ENCODE data around the gene GAL3ST2. TPM values are rescaled to one million over a fixed set of nuclear protein-coding genes. Genes with fewer than 3 reads are reported as not detected.
"Not testable (repeated sequence)": the region's sequence is repeated elsewhere in the genome, so short reads cannot be mapped to it uniquely, and the experiment has no call there.

GAL3ST2 gene
- total RNA-seq, 6 experiments from 2014 or later: 0.53 to 0.83 (median 0.70) TPM; not detected in 3

DNA sequence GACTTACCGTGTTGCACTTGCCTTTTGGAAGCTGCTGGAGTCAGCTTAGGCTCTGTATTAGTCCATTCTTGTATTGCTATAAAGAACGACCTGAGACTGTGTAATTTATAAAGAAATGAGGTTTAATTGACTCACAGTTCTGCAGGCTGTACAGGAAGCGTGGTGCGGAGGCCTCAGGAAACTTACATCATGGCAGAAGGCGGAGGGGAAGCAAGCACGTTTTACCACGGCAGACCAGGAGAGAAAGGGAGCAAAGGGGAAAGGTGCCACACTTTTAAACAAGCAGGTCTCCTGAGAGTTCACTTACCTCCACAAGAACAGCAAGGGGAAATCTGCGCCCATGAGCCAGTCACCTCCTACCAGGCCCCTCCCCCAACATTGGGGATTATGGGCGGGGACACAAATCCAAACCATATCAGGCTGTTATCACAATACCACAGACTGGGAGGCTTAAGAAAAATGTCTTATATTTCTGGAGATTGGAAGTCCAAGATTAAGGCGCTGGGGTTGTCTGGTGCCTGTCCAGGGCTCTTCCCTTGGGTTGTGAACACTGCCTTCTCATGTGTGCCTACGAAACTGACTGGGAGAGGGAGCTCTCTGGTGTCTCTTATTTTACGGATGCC is 45.8 kb upstream of the GAL3ST2 start:
- intact Hi-C loops (cut with DNase I): no loop called here
- Histone ChIP-seq H3K4me1 (peaks cover 0 to 3% (median under 1%) of the 10 kb centered on the region in 4 donors), H3K36me3 (no peaks in the 10 kb centered on the region), H3K27ac (no peak overlapping the region), H3K27me3 (no peaks in the 10 kb centered on the region), H3K4me3 (no peak overlapping the region), H3K9me3 (no peaks in the 10 kb centered on the region)
- 75% methylated on average over 8 of the region's 12 CpGs for WGBS (ENCODE audit: insufficient coverage, low coverage, low lambda C conversion rate, missing lambda C conversion rate)
- TF ChIP-seq POLR2A (IDR thresholded peaks at IDR 0.05) (no peak), CTCF (IDR thresholded peaks at IDR 0.05) (no peak)
- DNase-seq (no peak), ATAC-seq (no peak)

DNA sequence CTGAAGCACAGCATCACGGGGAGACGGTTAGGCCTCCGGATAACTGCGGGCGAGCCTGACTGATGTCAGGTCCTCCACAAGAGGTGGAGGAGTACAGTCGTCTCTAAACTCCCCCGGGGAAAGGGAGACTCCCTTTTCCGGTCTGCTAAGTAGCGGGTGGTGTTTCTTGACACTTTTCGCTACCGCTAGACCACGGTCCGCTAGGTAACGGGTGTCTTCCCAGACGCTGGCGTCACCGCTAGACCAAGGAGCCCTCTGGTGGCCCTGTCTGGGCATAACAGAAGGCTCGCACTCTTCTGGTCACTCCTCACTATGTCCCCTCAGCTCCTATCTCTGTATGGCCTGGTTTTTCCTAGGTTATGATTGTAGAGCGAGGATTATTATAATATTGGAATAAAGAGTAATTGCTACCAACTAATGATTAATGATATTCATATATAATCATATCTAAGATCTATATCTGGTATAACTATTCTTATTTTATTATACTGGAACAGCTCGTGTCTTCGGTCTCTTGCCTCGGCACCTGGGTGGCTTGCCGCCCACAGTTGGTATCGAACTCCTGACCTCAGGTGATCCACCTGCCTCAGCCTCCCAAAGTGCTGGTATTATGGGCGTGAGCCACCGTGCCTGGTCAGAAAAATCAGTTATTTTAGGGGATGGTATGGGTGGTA is 44.0 kb upstream of the GAL3ST2 start:
- ATAC-seq; H3K36me3 ChIP-seq; H3K9me3 ChIP-seq; H3K27me3 ChIP-seq; intact Hi-C loops (cut with DNase I); H3K4me3 ChIP-seq; H3K27ac ChIP-seq: not testable (repeated sequence)
- peak in 1 of 3 donors; percentile 78 for DNase-seq
- WGBS (ENCODE audit: insufficient coverage, low coverage, low lambda C conversion rate, missing lambda C conversion rate): 33% methylated on average over 18 of the region's 26 CpGs
- peaks cover 0 to 22% (median 8%) of the 10 kb centered on the region in 4 donors for H3K4me1 ChIP-seq
- TF ChIP-seq CTCF (IDR thresholded peaks at IDR 0.05): peak; percentile 32 to 56 (median 42)

GRCh38 chr2:241733391-241734207 is 43.0 kb upstream of the GAL3ST2 start:
- H3K27ac ChIP-seq: peak overlapping the region in 2 of 3 donors; percentile 60 to 89
- intact Hi-C loops (cut with DNase I): no loop called here
- peak overlapping the region; percentile 90 to 95 (median 94) for H3K4me3 ChIP-seq
- no peak for ATAC-seq
- WGBS (ENCODE audit: insufficient coverage, low coverage, low lambda C conversion rate, missing lambda C conversion rate): 84% methylated on average over 20 of the region's 23 CpGs
- no peaks in the 10 kb centered on the region for H3K27me3 ChIP-seq
- TF ChIP-seq POLR2A (IDR thresholded peaks at IDR 0.05) (no peak), CTCF (IDR thresholded peaks at IDR 0.05) (no peak)
- H3K9me3 ChIP-seq: no peaks in the 10 kb centered on the region
- peaks cover 0 to 23% (median 8%) of the 10 kb centered on the region in 4 donors for H3K4me1 ChIP-seq
- DNase-seq: no peak
- H3K36me3 ChIP-seq: no peaks in the 10 kb centered on the region

- intact Hi-C loops (cut with DNase I): no loop called here
- Histone ChIP-seq H3K27ac (peak overlapping the region in 2 of 3 donors; percentile 60 to 89), H3K36me3 (no peaks in the 10 kb centered on the region), H3K9me3 (no peaks in the 10 kb centered on the region), H3K4me3 (peak overlapping the region; percentile 90 to 95 (median 94)), H3K4me1 (peaks cover 0 to 23% (median 8%) of the 10 kb centered on the region in 4 donors), H3K27me3 (no peaks in the 10 kb centered on the region)
- ATAC-seq: no peak
- WGBS (ENCODE audit: insufficient coverage, low coverage, low lambda C conversion rate, missing lambda C conversion rate): 0% methylated on average over 7 of the region's 25 CpGs
- DNase-seq: no peak
- TF ChIP-seq CTCF (IDR thresholded peaks at IDR 0.05): no peak
- TF ChIP-seq POLR2A (IDR thresholded peaks at IDR 0.05): no peak
These were observed 42.5 kb upstream of the GAL3ST2 start for GRCh38 chr2:241734208-241734466.
